ENCODE data around the gene MID1IP1. TPM values are rescaled to one million over a fixed set of nuclear protein-coding genes. Genes with fewer than 3 reads are reported as not detected.

The MID1IP1 gene
- total RNA-seq, 1 experiment from 2014 or later: 100 TPM

DNA sequence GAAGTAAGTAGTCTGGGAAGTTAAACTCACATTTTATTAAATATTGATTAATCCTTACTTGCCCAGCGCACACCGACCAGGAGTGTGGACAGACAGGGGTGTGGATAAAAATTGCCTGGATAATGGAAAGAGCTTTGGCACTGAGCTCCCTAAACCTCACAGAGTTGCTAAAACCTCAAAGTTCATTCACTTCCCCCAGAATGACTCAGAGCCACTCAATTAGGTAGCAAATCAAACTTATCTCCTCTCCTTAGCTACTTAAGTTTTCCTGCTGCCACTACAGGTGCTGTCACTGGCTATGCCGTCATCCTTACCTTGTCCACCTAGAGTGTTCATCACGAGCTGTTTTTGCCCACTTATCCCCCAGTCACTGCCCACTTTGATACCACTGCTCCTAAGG lies 27.0 kb upstream of the MID1IP1 start:
- Histone ChIP-seq H2AFZ (ENCODE audit: low read length) (no peak overlapping the region), H3K79me1 (ENCODE audit: insufficient read depth, low read depth, low read length, poor library complexity, severe bottlenecking) (no peaks in the 10 kb centered on the region), H3K14ac (ENCODE audit: insufficient read depth, low read length) (no peak overlapping the region), H2BK120ac (ENCODE audit: low read depth, low read length, poor library complexity, severe bottlenecking) (no peak overlapping the region), H3K27ac (ENCODE audit: insufficient read length, low read depth, low read length) (no peak overlapping the region), H3K9ac (ENCODE audit: extremely low read depth, insufficient read length, low read length) (no peak overlapping the region), H3K4me2 (ENCODE audit: insufficient read depth, insufficient read length, low read length) (no peak overlapping the region), H2BK12ac (ENCODE audit: insufficient read length, low read depth, low read length) (no peak overlapping the region), H3K56ac (ENCODE audit: insufficient read length, low read depth, low read length) (no peak overlapping the region), H3K4me1 (ENCODE audit: insufficient read depth, low read length) (no peaks in the 10 kb centered on the region), H3T11ph (ENCODE audit: low read length) (no peak overlapping the region), H3K23me2 (ENCODE audit: insufficient read length, low read depth, low read length, poor library complexity, severe bottlenecking) (no peaks in the 10 kb centered on the region), H2AK5ac (ENCODE audit: insufficient read length, low read length) (no peak overlapping the region), H2BK20ac (ENCODE audit: low read depth, low read length, poor library complexity, severe bottlenecking) (no peak overlapping the region), H4K20me1 (ENCODE audit: control insufficient read depth, insufficient read depth, insufficient read length) (no peaks in the 10 kb centered on the region), H3K4ac (ENCODE audit: low read depth, low read length) (no peak overlapping the region), H3K79me2 (ENCODE audit: insufficient read depth, low read length) (no peaks in the 10 kb centered on the region), H4K91ac (ENCODE audit: insufficient read length, low read depth, low read length) (no peak overlapping the region), H3K23ac (ENCODE audit: insufficient read length, low read depth, low read length) (no peak overlapping the region), H3K18ac (ENCODE audit: insufficient read length, low read depth, low read length) (no peak overlapping the region), H2BK5ac (ENCODE audit: insufficient read length, low read length) (no peak overlapping the region), H3K9me3 (ENCODE audit: control insufficient read depth, low read depth, low read length) (no peaks in the 10 kb centered on the region), H4K5ac (ENCODE audit: insufficient read length, low read depth, low read length) (no peak overlapping the region), H4K8ac (replicated peaks; ENCODE audit: insufficient read length, low read depth, low read length) (no peak overlapping the region), H3K27me3 (ENCODE audit: insufficient read depth, low read length) (no peaks in the 10 kb centered on the region), H2BK15ac (ENCODE audit: low read depth, low read length) (no peak overlapping the region)
- DNase-seq: no peak
- Mint-ChIP-seq H3K9me3 (peaks cover 47 to 57% of the 10 kb centered on the region in 2 experiments), H3K4me3 (no peak overlapping the region), H3K27ac (no peak overlapping the region), H3K27me3 (ENCODE audit: low read depth) (no peaks in the 10 kb centered on the region), H3K36me3 (ENCODE audit: insufficient read depth in 1 of 3, low read depth in 3 of 3) (no peaks in the 10 kb centered on the region; a peak in 1 of 7 replicates), H3K4me1 (no peaks in the 10 kb centered on the region)
- TF ChIP-seq, protein P1, sequence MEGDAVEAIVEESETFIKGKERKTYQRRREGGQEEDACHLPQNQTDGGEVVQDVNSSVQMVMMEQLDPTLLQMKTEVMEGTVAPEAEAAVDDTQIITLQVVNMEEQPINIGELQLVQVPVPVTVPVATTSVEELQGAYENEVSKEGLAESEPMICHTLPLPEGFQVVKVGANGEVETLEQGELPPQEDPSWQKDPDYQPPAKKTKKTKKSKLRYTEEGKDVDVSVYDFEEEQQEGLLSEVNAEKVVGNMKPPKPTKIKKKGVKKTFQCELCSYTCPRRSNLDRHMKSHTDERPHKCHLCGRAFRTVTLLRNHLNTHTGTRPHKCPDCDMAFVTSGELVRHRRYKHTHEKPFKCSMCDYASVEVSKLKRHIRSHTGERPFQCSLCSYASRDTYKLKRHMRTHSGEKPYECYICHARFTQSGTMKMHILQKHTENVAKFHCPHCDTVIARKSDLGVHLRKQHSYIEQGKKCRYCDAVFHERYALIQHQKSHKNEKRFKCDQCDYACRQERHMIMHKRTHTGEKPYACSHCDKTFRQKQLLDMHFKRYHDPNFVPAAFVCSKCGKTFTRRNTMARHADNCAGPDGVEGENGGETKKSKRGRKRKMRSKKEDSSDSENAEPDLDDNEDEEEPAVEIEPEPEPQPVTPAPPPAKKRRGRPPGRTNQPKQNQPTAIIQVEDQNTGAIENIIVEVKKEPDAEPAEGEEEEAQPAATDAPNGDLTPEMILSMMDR (conservative IDR thresholded peaks at IDR 0.05): no peak
- WGBS (ENCODE audit: extremely low coverage, insufficient read length, low lambda C conversion rate): no CpG with 5 or more reads among the region's 4 CpGs
